BE2C (cell line): ENCODE results near the gene VAMP1.

Experiments
- DNase-seq: peaks from one replicate; pipeline ENCODE4 v3.0.0-alpha.2; 2020
- H3K27me3 ChIP-seq: fragments of 250-450 bp; sonication (Bioruptor Pico); 2 replicates; pipeline ENCODE4 v1.5.1; 2020; ENCODE audit warnings: mild to moderate bottlenecking
- H3K36me3 ChIP-seq: fragments of 250-450 bp; sonication (Bioruptor Pico); 2 replicates; pipeline ENCODE4 v1.5.1; 2020; ENCODE audit warnings: mild to moderate bottlenecking
- H3K4me1 ChIP-seq: fragments of 250-450 bp; sonication (Bioruptor Pico); 2 replicates; pipeline ENCODE4 v1.5.1; 2020
- H3K4me3 ChIP-seq: 2 replicates; pipeline ENCODE4 v1.5.1; 2011; ENCODE audit warnings: low read depth, low read length
- H3K9me3 ChIP-seq: fragments of 250-450 bp; sonication (Bioruptor Pico); 2 replicates; pipeline ENCODE4 v1.5.1; 2020
- TF ChIP-seq, protein P1 (sequence below): IDR thresholded peaks from 2 replicates; pipeline ENCODE4 v1.5.1; 2012; ENCODE audit warnings: mild to moderate bottlenecking, low read depth, low read length

Gene VAMP1

DNA sequence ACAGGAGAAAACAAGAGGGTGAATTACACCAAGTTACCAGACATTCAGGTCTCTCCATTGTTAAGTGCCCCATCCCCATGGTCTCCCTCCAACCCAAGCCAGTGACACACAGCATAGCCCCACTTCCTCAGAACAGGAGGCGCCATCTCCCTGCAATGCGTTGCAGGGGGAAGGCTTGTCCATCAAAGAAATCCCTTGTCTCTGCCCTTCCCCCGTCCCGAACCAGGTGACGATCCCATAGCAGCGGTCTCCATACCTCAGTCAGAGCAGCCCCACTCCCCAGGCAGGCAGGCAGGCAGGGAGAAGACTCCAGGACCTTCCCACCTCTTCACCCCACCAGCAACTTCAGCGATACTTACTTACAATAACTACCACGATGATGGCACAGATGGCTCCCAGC is 5.9 kb downstream of the VAMP1 start:
- Histone ChIP-seq H3K4me1 (peaks cover 1% of the 10 kb centered on the region; the same call in 1 of the 2 replicates), H3K27me3 (no peaks in the 10 kb centered on the region), H3K9me3 (no peaks in the 10 kb centered on the region), H3K4me3 (no peak overlapping the region), H3K36me3 (peaks cover 41% of the 10 kb centered on the region)
- TF ChIP-seq, protein P1, sequence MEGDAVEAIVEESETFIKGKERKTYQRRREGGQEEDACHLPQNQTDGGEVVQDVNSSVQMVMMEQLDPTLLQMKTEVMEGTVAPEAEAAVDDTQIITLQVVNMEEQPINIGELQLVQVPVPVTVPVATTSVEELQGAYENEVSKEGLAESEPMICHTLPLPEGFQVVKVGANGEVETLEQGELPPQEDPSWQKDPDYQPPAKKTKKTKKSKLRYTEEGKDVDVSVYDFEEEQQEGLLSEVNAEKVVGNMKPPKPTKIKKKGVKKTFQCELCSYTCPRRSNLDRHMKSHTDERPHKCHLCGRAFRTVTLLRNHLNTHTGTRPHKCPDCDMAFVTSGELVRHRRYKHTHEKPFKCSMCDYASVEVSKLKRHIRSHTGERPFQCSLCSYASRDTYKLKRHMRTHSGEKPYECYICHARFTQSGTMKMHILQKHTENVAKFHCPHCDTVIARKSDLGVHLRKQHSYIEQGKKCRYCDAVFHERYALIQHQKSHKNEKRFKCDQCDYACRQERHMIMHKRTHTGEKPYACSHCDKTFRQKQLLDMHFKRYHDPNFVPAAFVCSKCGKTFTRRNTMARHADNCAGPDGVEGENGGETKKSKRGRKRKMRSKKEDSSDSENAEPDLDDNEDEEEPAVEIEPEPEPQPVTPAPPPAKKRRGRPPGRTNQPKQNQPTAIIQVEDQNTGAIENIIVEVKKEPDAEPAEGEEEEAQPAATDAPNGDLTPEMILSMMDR, result no peak
- DNase-seq, result no peak

DNA sequence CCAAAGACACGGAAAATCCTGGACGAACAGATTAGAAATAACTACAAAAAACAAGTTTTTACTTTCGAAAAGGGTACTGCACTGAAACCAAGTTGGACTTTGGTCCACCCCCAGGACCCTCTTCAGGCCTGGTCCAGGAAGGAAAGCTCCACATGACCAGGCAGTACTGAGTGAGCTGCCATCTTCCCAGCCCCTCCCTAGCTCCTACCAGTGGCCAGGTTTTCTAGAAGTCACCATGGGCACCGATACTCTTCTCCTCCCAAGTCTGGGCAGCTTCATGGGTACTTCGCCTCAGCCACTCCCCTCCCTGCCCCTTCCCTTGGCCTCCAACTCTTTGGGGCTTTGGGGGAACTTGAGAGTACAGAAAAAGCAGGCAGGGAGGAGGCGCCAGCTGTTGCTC is 6.6 kb downstream of the VAMP1 start:
- Histone ChIP-seq H3K9me3 (no peaks in the 10 kb centered on the region), H3K4me3 (no peak overlapping the region), H3K36me3 (peaks cover 45% of the 10 kb centered on the region), H3K4me1 (no peaks in the 10 kb centered on the region), H3K27me3 (no peaks in the 10 kb centered on the region)
- TF ChIP-seq, protein P1, result no peak
- DNase-seq, result no peak

DNA sequence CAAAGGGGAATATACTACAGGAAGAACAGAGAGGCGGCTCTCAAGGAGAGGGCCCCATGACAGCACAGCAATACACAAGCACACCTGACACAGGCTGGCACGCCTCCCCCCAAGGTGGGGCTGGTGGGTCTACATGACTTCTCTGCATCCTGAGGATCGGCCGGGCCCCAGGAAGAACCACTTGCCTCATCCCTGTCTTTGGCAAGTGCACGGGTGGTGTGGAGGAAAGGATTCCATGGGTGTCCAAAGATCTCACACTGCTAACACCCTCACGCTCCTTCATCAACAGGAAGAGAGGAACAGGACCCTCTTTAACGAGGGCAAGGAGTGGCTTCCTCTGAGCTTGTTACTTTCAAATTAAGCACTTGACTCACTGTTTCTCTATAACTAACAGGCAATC is 7.3 kb downstream of the VAMP1 start:
- no peaks in the 10 kb centered on the region for H3K9me3 ChIP-seq
- H3K4me3 ChIP-seq, result no peak overlapping the region
- H3K27me3 ChIP-seq, result no peaks in the 10 kb centered on the region
- TF ChIP-seq, protein P1, result no peak
- no peak for DNase-seq
- H3K36me3 ChIP-seq, result peaks cover 45% of the 10 kb centered on the region
- no peaks in the 10 kb centered on the region for H3K4me1 ChIP-seq

DNA sequence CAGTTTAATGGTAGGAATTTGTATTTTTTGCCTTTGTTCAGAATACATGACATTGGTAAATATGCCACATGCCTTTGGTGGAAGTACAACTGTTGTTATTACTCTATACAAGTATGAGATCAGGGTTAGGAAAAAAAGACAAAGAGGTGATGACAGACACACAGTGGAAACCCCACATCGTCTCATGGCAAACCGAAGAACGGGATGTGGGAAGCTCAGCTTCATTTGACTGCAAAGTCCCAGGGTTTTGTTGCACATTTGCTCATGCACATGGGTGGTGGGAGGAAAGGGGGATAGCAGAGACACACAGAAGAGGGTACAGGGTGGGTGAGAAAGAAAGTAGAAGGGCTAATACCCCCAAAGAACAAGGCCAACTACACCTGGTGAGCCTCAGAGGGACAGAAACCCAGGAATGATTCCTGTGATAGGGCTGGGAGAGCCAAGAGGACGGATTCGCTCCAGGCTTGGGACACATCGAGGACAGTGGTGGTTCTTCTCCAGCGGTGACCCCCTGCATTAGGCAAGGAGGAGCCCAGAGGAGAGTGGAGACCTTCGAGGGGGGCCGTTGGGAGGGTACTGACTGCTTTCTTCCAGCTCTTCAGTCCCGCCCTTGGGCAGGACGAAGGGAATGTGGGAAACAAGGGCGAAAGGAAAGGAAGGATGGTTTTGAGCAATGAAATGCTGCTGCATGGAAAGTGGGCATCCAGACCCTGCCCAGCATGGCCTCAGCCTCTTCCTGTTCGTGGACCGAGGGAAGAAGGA is 8.1 kb downstream of the VAMP1 start:
- DNase-seq, result no peak
- Histone ChIP-seq H3K27me3 (no peaks in the 10 kb centered on the region), H3K4me1 (no peaks in the 10 kb centered on the region), H3K9me3 (no peaks in the 10 kb centered on the region), H3K36me3 (peaks cover 51% of the 10 kb centered on the region), H3K4me3 (no peak overlapping the region)
- TF ChIP-seq, protein P1, result no peak

DNA sequence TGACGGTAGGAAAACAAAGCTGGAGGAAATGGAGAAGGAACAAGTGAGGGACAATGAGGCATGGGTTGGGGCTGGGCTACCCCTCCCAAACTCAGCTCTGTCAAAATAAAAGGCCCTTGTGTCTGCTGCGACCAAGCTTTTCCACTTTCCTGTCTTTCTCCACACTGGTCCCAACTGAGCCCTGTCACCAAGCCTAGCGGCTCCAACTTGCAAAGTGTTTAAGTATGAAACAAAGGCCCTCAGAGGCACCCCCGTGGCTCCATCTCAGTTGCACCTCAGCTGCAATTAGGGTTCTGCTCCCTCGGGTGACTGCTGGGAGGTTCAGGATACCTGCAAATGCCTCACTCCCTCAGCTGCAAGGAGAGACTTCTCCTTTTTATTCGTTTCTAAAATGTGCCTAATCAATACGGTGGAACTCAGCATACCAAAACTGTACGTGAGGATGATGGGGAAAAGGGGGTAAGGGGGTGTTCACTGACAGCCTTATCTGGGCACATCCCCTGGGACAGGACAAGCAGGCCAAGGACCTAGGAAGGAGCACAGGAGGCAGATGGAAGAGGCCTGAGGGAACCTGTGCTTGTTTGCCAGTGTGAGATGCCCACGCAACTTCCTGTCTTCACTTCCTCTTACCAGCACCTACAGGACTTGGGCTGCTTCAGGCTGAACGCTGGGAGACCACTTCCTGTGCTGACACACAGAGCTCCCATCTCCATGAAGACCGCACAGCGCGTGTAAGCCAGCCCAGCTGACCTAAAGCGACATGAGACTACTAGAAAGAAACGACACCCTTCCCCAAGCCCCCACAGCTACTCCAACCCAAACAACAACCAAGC is 8.9 kb downstream of the VAMP1 start:
- no peaks in the 10 kb centered on the region for H3K27me3 ChIP-seq
- TF ChIP-seq, protein P1, result no peak
- peaks cover 51% of the 10 kb centered on the region for H3K36me3 ChIP-seq
- H3K9me3 ChIP-seq, result no peaks in the 10 kb centered on the region
- DNase-seq, result no peak
- no peaks in the 10 kb centered on the region for H3K4me1 ChIP-seq
- H3K4me3 ChIP-seq, result no peak overlapping the region
